Measurements from ENCODE around the gene TRIM40.
"Not testable (repeated sequence)": the region's sequence is repeated elsewhere in the genome, so short reads cannot be mapped to it uniquely, and the experiment has no call there.

Gene TRIM40

DNA sequence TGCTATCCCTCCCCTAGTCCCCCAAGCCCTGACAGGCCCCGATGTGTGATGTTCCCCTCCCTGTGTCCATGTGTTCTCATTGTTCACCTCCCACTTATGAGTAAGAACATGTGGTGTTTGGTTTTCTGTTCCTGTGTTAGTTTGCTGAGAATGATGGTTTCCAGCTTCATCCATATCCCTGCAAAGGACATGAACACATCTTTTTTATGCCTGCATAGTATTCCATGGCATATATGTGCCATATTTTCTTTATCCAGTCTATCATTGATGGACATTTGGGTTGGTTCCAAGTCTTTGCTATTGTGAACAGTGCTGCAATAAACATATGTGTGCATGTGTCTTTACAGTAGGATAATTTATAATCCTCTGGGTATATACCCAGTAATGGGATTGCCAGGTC is 29.3 kb downstream of the TRIM40 start:
- not testable (repeated sequence) for DNase-seq

DNA sequence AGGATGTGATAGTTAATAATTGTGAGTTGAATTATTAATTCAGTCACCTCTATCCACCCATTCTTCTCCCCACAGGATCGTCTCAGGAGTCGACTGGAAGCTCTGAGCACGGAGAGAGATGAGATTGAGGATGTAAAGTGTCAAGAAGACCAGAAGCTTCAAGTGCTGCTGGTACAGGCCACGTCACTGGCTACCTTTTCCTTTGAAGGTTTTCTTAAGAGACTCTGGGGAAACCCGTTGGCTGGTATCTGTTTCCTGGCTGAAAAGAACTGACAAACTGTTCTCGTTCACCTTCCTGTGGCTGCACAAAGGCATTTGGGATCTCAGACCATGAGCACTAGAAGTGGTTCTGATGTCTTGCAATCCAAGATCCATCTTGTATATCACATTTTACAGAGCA is 31.2 kb downstream of the TRIM40 start:
- no peak for DNase-seq

GRCh38 chr6:30168741-30169140 is 32.8 kb downstream of the TRIM40 start:
- no peak for DNase-seq

DNA sequence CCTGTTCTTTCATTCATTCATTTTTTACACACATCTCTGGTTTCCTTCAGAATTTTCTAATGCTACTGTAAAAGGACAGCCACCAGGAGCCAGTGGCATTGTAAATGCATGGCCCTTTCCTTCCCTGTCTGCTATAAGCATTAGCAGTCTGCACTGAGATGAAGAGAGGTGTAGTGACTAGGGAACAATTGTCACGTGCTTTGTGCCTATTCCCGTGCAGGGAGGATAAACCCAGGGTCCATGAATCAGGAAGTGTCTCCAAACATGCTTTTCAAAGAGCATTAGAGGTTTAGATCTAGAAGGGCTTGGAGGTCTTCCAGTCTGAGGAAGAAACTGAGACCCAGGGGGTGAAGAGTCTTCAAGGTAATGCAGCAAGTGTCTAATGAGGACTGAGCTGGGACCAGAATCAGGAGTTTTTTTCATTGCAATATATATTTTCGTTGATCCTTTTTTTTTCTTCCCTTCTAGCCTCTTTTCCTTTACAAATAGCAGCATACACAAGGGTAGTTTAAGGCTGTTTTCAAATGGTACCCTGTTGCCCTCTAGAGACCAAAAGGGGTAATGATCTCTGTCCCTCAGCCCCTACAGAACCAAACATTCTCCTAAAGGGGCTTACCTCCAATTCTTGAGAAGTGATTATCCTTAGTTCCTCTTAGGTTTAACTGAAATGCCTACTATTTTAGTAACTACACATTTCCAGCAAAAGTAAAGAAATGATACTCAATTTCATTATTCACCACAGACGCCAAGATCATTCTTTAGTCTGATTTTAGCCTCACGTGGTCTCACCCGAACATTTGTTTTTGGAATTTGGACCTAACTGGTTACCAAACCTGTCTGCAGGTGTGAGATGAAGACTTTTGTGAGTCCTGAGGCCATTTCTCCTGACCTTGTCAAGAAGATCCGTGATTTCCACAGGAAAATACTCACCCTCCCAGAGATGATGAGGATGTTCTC is 34.0 kb downstream of the TRIM40 start:
- DNase-seq, result peak in 1 of 2 experiments; percentile 61

DNA sequence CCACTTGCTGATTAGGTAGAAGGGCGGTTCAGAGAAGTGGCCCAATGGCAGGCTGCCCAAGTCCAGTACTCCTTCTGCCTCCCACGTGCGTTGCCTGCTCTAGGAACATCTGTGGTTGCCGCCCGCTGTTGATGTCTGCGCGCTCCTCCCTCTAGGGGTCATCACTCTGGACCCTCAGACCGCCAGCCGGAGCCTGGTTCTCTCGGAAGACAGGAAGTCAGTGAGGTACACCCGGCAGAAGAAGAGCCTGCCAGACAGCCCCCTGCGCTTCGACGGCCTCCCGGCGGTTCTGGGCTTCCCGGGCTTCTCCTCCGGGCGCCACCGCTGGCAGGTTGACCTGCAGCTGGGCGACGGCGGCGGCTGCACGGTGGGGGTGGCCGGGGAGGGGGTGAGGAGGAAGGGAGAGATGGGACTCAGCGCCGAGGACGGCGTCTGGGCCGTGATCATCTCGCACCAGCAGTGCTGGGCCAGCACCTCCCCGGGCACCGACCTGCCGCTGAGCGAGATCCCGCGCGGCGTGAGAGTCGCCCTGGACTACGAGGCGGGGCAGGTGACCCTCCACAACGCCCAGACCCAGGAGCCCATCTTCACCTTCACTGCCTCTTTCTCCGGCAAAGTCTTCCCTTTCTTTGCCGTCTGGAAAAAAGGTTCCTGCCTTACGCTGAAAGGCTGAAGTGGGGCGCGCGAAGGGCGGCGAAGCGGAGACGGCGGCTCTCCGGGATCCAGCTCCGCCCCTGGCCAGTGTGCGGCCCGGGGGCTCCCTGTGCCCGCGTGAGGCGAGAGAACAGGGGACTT is 35.9 kb downstream of the TRIM40 start:
- no peak for DNase-seq

- no peak for DNase-seq
Measured at GRCh38 chr6:30172681-30173080, 36.7 kb downstream of the TRIM40 start.

DNA sequence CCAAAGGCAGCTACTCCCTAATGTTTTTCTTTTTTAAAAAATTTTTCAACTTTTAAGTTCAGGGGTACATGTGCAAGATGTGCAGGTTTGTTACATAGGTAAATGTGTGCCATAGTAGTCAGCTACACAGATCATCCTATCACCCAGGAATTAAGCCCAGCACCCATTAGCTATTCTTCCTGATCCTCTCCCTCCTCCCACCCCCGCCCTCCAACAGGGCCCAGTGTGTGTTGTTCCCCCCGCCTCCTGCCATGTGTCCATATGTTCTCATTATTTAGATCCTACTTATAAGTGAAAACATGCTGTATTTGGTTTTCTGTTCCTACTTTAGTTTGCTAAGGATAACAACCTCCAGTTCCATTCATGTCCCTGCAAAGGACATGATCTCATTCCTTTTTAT is 39.8 kb downstream of the TRIM40 start:
- DNase-seq, result no peak

DNA sequence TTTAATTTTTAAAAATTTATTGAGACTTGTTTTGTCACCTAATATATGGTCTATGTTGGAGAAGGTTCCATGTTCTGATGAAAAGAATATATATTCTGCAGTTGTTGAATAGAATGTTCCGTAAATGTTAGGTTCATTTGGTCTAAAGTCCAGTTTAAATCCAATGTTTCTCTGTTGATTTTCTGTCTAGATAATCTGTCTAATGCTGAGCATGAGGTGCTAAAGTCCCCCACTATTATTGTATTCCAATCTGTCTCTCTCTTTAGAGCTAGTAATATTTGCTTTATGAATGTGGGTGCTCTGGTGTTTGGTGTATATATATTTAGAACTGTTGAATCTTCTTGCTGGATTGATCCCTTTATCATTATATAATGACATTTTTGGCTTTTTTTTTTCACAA is 42.9 kb downstream of the TRIM40 start:
- DNase-seq, result no peak

DNA sequence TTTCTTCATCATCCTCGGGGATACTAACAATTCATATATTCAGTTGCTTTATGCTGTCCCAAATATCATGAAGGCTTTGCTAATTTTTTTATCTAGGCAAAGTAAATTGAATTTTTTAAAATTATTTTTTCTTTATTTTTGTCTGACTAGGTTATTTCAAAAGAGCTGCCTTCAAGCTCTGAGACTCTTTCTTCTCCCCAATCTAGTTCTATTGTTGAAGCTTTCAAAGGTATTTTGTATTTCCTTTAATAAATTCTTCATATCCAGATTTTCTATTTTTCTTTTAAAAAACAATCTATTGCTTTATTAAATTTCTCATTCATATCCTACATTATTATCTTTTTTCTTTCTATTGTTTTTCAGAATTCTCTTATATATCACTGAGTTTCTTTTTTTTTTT is 44.2 kb downstream of the TRIM40 start:
- no peak for DNase-seq

DNA sequence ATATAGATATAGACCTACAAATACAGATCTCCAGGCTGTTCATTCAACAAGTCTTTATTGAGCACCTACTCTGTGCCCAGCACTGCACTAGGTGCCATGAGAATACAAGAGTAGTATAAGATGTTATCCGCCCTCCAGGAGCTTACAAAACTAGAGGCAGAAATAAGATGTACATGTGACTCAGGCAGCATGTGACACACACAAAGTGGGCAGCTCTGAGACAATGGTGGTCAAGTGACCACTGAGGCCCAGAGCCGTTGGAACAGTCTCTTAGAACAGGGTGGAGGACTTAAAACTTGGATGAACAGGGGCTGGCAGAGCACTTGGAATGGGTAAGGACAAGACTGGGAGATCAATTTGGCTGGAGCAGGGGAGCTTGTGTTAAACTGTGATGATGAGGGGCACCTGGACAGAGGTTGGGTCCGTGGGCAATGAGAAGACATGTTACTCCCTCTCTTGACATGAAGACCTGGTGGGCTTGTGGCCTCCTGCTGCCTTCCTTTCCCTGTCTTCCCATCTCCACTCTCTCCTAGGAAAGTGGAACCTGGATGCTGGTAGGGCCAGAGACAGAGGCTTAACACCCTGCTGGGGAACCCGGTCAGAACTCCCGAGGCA is 48.6 kb downstream of the TRIM40 start:
- no peak for DNase-seq

DNA sequence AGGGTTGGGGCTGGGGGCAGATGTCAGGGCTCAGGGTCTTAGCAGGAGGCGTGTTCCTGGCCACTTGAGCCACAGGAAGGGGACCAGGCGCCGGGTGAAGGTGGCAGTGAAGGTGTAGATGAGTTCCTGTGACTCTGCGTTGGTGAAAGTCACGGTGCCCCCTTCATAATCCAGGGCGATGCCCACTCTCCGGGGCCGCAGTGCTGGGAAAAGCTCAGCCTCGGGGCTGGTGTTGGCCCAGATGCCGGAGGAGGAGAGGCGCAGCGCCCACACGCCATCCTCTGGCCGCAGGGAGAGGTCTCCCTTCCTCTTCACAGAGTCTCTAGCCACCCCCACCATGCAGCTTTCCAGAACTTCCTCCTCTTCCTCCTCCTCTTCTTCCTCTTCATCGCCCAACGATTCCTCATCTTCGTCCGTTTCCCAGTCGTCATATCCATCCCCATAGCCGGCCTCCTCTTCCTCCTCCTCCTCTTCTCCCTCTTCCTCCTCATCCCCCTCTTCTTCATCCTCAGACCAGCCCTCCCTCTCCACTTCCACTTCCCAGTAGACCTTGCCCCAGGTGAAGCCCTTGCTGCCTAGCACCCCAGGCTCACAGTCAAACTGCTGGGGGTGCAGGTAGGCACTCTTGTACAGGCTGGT is 50.0 kb downstream of the TRIM40 start:
- no peak for DNase-seq

GRCh38 chr6:30188541-30188940 is 52.6 kb downstream of the TRIM40 start:
- no peak for DNase-seq

DNA sequence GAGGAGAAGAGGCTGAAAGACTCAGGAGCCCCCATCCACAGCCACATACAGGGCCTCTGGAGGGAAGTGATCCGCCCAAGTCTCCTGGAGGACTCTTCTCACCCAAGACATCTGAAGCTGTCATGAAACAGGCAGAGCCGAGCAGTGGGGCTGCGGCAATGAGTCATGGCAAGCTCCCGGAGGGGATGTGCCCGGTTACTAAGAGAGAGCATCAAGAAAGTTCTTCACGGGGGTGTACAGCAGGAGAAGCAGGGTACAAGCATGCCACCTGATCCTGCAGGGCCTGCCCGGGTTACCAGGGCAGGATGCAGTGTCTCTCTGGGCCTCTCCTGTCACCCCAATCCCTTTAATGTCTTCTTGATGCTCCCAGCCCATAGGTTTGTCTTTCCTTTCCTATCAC is 56.1 kb downstream of the TRIM40 start:
- no peak for DNase-seq

DNA sequence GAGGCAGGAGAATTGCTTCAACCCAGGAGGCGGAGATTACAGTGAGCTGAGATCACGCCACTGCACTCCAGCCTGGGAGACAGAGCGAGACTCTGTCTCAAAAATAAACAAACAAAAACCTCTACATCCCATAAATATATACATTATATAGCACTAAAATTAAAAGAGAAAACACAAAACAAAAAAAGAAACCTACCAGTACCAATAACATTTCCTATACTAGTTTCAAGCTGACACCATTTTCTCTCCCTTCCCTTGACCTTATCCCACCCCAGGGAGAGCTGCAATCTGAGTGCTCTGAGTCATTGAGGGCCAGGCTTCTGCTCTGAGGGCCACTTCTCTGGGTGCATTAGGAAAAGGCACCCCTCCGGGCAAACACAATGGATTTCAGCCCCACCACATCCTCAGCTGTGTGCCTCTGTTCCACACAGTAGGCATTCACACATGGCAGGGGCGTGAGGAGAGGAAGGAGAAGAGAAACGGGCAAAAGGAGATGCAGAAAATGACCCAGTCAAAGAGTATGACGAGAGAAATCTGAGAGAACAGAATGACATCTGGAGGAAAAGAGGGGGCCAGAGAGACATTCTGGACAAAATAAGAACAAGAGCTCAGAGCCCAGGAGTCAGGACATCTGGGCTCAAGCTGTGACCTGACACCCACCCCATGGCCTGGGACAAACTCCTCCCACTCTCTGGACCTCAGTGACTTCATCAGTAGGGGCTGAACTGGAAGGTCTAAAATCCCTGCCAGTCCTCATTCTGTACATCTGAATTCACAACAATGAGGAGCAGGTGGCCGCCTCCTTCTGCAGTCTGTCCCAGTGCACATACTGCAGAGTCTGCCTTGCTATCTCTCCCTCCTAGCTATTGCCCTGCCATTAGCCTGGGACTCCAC is 59.1 kb downstream of the TRIM40 start:
- no peak for DNase-seq

GRCh38 chr6:30195951-30196350 is 60.0 kb downstream of the TRIM40 start:
- no peak for DNase-seq

DNA sequence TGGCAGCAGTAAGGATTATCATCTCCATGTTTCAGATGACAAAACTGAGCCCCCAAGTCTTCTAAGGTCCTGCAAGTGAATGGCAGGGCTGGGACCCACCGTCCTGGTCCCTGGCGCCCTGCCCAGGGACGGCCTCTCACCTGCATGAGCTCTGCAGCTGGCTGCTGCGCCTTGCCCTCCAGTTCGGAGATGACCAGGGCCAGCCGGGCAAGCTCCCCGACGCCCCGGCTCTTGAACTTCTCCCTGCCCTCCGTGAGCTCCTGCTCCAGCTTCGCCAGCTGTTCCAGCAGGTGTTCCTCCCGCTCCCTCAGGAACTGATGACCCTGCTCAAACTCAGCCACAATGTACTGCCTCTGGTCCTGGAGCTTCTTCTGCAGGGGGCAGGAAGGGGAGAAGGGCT is 60.4 kb downstream of the TRIM40 start:
- DNase-seq, result no peak

Measured in SW 1271 (cell line).